GM18507 (cell line): ENCODE results near the gene COMT.
"Not testable (repeated sequence)": the region's sequence is repeated elsewhere in the genome, so short reads cannot be mapped to it uniquely, and the experiment has no call there.

Source experiments
- DNase-seq: peaks from one replicate; pipeline ENCODE4 v3.0.0; 2011; ENCODE audit warnings: low read depth; ENCODE audit not compliant: insufficient read length; ENCODE audit errors: extremely low spot score
- FAIRE-seq: peaks from 2 replicates; lab custom pipeline; 2011; peaks lifted over from hg19 to GRCh38; lab: Jason Lieb, UNC

The COMT gene

DNA sequence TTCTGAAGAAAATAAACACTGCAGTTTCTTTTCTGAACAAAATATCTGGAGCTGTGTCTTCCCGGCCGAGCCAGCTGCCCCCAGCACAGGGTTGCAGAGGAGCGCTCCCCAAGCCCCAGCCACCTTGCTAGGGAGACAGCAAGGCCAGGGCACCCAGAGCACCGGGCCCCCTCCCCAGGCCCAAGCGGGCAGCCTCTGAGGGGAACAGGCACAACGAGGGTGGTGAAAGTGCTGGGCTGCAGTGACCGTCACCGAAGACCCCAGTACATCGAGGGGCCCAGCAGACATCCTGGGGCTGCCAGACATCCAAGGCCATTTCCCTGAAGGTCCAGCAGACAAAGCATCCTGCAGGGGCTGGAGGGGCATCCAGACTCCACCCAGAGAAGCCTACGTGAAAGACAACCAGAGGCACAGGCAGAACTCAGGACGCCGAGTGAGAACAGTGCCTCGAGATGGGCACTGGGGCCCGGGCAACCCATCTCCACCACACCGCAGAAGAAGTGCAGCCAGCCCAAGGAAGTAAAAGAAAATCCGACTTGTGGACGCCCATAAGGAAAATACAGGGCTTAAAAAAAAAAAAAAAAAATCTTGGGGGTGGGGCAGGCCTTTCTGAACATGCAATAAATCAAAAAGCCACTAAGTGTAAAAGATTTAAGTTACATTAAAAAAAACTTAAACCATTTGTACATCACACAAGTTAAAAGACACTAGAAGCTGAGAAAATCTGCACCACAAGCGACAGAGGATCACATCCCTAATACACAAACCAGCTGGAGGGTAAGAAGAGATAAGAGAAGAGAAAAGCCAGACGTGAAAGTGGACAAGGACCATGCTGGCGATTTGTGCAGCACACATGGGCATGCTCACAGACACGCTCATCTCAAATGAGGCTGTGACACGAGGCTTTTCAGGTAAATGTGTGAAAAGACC lies 36.0 kb upstream of the COMT start:
- DNase-seq = no peak

DNA sequence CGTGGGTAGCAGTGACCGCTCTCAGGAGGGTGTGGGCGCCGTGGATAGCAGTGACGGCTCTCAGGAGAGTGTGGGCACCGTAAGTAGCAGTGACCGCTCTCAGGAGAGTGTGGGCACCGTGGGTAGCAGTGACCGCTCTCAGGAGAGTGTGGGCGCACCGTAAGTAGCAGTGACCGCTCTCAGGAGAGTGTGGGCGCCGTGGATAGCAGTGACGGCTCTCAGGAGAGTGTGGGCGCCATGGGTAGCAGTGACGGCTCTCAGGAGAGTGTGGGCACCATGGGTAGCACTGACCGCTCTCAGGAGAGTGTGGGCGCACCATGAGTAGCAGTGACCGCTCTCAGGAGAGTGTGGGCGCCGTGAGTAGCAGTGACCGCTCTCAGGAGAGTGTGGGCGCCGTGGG lies 34.7 kb upstream of the COMT start:
- FAIRE-seq, DNase-seq: not testable (repeated sequence)

More for the DNA sequence above, 36.0 kb upstream of the COMT start:
- FAIRE-seq = no peak

DNA sequence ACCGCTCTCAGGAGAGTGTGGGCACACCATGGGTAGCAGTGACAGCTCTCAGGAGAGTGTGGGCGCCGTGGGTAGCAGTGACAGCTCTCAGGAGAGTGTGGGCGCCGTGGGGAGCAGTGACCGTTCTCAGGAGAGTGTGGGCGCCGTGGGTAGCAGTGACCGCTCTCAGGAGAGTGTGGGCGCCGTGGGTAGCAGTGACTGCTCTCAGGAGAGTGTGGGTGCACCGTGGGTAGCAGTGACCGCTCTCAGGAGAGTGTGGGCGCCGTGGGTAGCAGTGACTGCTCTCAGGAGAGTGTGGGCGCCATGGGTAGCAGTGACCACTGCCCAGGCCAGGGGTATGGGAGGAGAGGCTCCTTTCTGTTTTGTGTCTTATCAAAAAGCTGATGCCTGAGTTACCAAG lies 33.7 kb upstream of the COMT start:
- DNase-seq, FAIRE-seq: not testable (repeated sequence)

DNA sequence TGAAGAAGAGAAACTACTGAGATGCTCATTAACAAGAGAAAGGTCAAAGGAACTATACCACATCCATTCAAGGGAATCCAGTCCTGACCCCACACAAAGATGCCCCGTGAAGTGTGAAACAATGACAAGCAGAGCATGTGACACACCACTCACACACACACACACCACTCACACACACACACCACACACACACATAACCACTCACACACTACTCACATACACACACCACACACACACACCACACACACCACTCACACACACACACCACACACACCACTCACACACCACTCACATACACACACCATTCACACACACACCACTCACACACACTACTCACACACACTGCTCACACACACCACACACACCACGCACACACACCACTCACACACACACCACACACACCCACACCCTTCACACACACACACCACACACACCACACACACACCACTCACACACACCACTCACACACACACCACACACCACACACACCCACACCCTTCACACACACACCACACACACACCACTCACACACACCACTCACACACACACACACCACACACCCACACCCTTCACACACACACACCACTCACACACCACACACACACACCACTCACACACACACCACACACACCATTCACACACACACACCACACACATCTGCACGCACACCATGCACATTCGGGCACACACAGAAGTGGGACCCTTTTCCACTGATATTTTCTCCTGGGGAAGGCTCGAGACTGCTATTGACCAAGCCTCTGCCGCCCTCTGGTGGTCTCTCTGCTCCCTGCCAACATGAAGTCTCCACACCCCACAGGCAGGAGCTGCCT lies 32.0 kb upstream of the COMT start:
- DNase-seq (peak; percentile 72), FAIRE-seq (peak; percentile 94)

DNA sequence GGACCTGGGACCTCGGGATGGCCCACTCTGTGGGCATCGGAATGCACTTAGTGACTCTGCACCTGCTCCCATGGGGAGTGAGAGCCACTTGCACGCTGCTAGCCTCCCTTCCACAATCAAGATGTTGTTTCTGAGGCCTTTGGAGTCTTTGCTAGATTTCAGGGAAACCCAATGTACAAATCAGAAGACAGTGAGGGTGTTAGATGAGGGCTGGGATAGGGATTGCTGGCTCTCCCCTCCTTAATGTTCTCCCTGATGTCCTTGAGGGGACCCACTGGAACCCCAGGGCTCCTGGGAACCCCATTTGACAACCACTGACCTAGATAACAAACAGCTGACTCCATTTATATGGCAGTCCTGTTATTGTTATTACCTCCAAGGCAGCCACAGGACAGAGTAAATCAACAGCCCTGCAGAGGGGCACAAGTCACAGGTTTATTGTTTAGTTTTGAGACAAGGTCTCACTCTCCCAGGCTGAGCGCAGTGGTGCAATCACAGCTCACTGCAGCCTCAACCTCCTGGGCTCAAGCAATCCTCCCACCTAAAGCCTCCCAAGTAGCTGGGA lies 31.3 kb upstream of the COMT start:
- DNase-seq = no peak

DNA sequence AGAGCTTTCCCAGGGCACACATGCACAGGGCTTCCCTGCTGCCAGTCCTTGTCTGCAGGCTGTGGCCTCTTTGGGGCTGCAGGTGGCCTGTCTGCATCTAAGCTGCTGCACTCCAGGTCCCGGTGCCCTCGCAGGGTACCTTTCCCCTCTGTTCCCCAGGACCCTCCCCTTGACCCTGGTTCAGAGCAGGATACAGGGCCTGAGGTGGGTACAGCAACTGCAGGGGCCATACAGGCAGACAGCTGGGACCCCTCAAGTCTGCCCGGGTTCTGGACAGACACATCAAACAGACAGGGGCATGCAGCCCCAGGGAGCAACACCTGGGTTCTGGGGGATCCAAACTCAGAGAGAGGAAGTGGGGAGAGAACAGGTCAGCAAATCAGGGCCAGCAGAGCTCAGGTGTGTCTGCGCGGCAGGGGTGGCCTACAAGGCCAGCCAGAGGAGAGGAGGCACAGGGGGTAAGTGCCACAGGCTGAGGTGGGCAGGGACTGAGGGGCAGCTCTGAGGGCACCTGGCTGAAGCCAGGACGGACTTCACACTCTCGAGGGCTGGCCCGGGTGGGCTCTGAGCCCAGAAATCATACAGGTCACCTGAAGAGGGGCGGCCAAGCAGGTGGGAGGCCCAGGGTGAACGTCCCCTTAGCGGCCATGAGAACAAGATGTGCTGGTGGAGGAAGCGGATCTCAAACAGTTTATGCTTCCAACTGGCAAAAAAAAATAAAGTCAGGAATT lies 29.9 kb upstream of the COMT start:
- DNase-seq (no peak), FAIRE-seq (no peak)

More for the DNA sequence above, 31.3 kb upstream of the COMT start:
- no peak for FAIRE-seq

DNA sequence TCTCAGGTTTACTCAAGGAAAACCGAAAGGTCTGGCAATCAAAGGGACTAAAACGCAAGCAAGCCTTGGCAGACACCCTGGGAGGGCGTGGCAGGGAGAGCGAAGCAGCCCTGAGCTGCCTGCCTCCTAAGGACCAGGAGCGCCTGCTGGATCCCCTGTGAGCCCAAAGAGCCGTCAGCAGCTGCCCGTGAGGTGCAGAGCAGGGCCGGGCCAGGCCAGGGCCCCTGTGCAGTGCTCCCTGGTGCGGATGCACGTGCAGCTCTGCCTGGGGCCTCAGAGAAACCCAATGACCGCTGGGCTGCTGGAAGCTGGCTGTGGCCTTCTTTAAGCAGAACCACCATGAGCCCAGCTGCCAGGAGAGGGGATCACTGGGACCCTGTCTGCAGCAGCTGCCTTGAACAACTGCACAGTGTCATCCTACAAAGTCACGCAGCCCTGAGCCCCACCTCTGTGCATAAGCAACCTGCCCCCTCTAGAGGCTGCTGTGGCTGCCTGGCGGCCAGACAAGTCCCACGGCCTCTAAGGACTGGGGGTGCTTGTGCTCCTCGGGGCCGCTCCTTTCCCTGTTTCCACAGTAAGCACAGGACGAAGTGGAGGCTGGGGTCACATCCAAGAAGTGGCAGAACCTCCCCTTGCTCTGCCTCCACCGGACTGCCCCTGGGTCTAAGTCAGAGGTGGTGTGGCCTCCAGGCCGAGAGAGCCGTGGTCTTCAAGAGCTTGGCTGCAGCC lies 29.1 kb upstream of the COMT start:
- DNase-seq (no peak), FAIRE-seq (no peak)

DNA sequence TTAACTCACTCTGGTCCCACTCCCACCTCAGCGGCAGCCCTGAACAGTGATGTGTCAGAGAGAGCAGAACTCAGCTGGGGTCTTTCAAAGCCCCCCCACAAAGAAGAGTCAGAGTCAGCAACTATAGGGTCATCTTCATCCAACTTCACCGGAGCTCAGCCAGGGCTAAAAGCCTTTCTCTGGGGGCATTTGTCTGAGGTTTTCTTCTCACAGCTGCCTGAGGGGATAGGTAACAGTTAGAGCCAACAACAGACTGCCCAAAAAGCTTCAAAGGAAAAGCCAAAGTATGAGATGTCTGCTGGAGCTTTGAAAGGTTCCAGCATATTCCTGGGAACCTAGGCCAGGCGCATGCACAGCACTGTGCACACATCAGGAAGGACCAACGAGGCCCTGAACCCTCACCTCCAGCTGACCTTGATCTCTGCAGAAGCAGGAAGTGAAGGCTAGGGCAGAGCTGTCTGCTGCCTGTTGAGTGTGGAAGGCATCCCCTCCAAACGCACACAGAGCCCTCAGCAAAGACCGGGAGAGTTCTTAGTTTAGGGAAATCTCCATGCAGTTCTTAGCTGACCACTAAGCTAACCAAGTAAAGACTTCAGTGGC lies 28.1 kb upstream of the COMT start:
- DNase-seq (no peak), FAIRE-seq (no peak)

DNA sequence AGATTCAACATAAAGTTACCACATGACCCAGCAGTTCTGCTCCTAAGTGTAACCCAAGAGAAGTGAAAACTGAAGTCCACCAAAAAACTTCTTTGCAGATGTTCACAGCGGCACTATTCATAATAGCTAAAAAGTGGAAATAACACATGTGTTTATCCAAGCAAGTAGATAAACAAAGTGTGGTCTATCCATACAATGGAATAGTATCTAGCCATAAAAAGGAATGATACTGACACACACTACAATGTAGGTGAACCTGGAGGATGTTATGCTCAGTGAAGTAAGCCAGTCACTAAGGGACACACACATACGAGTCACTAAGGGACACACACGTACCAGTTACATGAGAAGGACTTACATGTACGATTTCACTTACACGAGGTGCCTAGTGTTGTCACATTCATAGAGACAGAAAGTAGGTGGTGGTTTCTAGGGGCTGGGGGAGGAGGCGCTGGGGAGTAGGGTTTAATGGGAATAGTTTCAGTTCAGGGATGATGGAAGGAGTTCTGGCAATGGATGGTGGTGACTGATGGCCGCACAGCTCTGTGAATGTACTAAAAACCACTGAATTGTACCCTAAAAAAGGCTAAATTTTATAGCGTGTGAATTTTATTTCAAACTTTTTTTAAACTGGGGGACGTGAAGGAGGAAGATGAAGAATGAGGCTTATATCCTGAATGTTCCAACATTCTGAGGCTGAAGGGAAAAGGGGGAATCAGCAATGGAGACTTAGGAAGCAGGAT lies 27.2 kb upstream of the COMT start:
- no peak for DNase-seq
- no peak for FAIRE-seq

DNA sequence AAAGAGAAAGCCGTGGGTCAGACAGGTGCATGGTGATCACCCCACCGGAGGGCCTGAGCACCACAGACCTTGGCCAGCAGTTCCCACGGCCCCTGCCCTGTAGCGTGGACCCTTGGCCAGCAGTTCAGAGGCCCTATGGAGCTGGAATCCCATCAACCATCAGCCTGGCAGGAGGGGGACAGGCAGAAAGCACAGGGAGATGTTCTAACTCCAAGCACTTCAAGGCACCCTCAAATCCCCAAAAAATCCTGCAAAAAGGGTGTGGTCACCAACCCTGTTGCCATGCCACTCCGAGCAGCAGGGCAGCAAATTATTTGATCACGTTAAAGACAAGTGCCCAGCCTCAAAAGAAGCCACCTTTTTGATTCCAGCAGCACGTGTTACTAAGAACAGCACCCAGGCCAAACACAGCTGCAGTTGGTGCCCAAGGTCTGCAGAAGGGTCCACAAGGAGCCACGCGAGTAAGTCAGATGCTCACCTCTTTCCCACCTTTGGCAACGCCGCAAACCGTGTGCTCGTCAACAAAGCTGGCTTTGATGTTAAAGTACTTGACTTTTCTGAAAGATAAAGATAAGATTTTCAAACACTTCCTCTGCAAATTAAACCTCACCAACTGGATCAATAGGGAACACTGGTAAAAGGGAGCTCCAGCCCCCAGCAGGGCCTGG lies 26.2 kb upstream of the COMT start:
- FAIRE-seq (no peak), DNase-seq (no peak)

DNA sequence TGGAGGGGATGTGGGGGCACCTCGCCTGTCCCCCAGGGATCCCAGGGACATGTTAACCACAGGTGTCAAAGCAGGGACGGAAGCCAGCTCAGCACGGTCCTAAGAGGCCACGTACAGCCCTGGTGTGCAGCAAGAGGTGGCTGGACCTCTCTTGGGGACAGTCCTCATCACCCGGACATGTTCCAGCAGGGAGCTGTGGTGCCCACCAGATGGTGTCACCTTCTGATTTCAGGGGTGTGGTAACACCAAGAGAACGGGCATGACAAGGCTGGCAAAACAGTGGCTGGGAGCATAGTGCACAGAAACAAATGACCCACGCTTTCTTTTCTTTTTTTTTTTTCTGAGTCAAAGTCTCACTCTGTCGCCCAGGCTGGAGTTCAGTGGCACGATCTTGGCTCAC lies 25.6 kb upstream of the COMT start:
- no peak for FAIRE-seq
- DNase-seq = no peak

DNA sequence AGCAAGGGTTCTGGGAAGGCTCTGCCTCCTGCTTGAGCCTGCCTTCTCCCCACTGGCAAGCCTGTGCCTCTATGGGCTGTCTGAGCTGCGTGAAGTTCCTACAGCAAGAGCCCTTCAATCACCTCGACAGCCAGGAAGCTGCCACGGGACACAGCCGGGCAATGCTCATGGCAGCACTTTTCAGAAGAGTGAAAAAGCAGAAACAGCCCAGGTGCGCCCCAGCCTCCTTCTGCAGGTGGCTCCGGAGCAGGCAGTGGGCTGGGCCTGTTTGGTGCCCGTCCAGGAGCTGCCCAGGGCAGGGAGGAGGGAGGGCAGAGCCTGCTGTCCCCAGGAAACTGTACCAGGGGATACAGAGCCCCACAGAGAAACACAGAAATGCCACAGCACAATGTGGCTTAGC lies 24.6 kb upstream of the COMT start:
- no peak for FAIRE-seq
- DNase-seq = no peak

DNA sequence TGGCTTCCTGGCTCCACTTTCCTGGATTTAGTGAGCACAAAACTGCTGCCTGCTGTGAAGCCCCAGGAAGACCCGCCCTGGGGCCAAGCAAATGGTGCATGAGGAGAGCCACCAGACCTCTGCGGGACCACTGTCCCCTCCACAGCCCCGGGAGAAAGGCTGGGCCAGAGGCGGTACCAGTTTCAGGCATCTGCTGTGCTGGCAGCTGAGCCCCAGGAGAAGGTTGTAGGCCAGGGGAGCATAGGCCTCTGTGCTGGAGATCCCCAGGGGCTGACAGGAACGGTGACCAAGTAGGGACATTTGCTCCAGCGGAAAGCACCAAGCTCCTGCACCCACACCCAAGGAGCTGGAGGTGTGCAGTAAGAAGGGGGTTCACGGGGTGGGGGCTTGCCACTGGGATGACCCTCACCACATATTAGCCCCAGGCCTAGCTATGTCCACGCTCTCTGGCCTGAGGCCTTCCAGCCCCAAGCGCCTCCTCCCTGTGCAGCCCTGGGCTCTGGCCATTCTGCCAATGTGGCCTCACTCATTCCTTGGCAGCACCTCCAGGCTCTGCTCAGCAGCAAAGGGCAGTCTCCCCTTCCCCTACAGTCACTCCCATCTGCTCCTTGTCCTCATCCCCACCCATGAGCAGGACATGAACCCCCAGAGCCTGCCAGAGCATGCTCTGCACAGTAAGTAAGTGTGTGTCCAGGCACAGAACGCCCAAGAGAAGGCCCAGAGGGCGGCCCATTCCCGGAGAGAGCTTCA lies 24.0 kb upstream of the COMT start:
- no peak for DNase-seq
- no peak for FAIRE-seq

DNA sequence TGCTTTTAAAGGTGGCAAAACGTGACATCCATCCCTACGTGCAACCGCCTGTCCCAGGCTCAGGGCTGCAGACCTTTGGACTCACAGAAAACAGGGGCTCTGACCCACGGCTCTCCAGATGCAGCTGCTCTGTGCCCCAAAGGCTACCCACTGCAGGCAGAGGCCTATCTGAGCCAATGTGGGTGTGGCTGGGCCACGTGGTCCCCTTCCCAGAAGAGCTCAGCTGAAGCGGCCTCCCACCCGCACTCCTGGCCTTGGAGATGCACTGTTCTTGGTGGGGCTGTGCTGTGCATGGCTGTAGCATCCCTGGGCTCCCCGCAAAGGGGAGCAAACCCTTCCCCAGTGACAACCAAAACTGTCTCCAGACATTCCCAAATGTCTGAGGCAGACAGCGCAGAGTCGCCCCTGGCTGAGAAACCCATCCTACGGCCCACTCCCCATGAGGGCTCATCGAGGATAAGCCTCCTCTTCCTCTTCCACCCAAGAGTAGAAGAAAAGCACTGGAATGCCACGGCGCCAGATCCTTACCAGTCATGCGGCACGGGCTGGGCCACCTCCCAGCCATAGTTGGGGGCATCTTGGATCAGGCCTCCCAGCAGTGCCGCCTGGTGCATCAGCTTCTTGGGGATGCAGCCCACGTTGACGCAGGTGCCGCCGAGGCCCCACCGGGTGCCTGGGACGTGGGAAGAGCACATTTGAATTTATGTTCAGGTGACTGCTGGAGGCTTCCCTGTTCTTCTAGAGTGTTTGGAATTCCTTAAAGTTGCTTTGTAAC lies 23.1 kb upstream of the COMT start:
- FAIRE-seq = no peak

DNA sequence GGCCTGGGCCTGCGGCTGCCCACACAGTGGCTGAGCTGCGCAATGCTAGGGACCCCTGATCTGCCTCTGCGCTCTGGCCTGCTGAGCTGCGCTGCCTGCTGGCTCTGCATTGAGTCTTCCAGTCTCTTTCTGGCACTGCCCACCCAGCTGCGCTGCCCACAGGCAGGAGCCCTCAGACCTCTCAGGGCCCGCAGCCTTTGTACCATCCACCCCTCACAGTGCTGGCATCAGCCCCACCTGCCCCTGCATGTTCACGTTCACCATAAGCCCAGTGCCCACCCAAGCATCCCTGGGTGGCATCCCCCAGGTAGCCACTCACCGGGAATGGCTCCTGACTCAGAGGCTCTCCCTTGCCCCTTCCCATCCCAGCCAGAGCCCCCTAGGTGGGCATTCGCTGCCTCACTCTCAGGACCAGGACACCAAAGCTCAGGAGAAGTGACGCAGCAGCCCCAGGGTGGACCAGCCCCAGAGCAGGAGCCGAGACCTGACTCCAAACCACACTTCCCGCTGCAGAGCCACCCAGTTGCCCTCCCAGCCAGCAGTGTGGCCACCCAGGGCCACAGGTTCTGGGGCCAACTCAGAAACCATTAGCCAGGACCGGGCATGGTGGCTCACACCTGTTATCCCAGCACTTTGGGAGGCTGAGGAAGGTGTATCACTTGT lies 21.7 kb upstream of the COMT start:
- DNase-seq (no peak), FAIRE-seq (no peak)

More for the DNA sequence above, 23.1 kb upstream of the COMT start:
- no peak for DNase-seq
